ENCODE data around the gene NF1. TPM values are rescaled to one million over a fixed set of nuclear protein-coding genes. Genes with fewer than 3 reads are reported as not detected.

NF1 gene
- total and polyA plus RNA-seq, 2 donors (not counting 1 experiment from before 2014, with no cell fraction given): 10.8 to 27.7 TPM

DNA sequence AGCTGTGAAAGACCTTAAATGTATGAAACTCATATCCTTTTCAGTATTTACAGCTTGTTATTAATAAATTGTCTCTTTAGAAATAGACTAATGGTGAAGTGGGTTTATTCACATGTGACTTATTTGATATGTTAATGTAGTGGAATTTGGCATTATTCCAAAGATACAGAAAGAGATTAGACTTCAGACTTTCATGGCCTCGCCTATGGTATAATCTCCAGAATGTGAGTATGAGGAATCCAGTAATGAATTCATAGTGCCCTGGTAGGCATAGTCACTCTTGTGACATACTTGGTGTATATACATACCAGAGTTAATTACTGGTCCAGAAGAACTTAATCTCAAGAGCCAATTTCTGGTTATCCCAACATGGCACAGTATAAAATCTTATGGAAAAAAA lies 129.6 kb downstream of the NF1 start:
- TF ChIP-seq, protein P1, sequence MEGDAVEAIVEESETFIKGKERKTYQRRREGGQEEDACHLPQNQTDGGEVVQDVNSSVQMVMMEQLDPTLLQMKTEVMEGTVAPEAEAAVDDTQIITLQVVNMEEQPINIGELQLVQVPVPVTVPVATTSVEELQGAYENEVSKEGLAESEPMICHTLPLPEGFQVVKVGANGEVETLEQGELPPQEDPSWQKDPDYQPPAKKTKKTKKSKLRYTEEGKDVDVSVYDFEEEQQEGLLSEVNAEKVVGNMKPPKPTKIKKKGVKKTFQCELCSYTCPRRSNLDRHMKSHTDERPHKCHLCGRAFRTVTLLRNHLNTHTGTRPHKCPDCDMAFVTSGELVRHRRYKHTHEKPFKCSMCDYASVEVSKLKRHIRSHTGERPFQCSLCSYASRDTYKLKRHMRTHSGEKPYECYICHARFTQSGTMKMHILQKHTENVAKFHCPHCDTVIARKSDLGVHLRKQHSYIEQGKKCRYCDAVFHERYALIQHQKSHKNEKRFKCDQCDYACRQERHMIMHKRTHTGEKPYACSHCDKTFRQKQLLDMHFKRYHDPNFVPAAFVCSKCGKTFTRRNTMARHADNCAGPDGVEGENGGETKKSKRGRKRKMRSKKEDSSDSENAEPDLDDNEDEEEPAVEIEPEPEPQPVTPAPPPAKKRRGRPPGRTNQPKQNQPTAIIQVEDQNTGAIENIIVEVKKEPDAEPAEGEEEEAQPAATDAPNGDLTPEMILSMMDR (IDR thresholded peaks at IDR 0.05): no peak
- no peak for TF ChIP-seq EZH2 (IDR thresholded peaks at IDR 0.05; ENCODE audit: borderline replicate concordance, insufficient read depth, low read depth, low read length, poor library complexity, severe bottlenecking)
- Histone ChIP-seq H3K9ac (ENCODE audit: low read length) (no peak overlapping the region), H3K4me3 (ENCODE audit: control extremely low read depth in 1 of 5, extremely low read depth in 1 of 5, insufficient read depth in 1 of 5, low read depth in 2 of 5, low read length in 4 of 5) (no peak overlapping the region), H3K79me2 (ENCODE audit: control insufficient read depth, insufficient read depth, low read length) (no peaks in the 10 kb centered on the region), H3K27ac (ENCODE audit: low read length in 2 of 2) (no peak overlapping the region), H4K20me1 (ENCODE audit: control insufficient read depth, insufficient read depth, low read length, poor library complexity, severe bottlenecking) (no peaks in the 10 kb centered on the region), H3K4me1 (ENCODE audit: control insufficient read depth in 2 of 2, insufficient read depth in 2 of 2, low read length in 2 of 2) (peaks cover 5 to 10% of the 10 kb centered on the region in 2 donors), H3K9me3 (ENCODE audit: control extremely low read depth in 1 of 3, control insufficient read depth in 2 of 3, insufficient read depth in 1 of 3, low read length in 2 of 3) (no peaks in the 10 kb centered on the region), H3K27me3 (replicated peaks in 1 of 4; ENCODE audit: control extremely low read depth in 1 of 4, control insufficient read depth in 3 of 4, insufficient read depth in 4 of 4, low read length in 3 of 4) (no peaks in the 10 kb centered on the region), H3K4me2 (replicated peaks; ENCODE audit: low read depth, low read length, poor library complexity, severe bottlenecking) (no peak overlapping the region), H3K36me3 (replicated peaks in 1 of 2; ENCODE audit: control extremely low read depth in 1 of 2, control insufficient read depth in 1 of 2, extremely low read depth in 1 of 2, insufficient read depth in 2 of 2, low read length in 1 of 2) (no peaks in the 10 kb centered on the region), H2AFZ (ENCODE audit: insufficient read depth, low read depth, low read length, poor library complexity, severe bottlenecking) (no peak overlapping the region)
- WGBS (ENCODE audit: insufficient coverage): no CpG with 5 or more reads among the region's 1 CpG
- Mint-ChIP-seq H3K4me1 (peaks cover 11% of the 10 kb centered on the region), H3K27ac (no peak overlapping the region), H3K9me3 (ENCODE audit: insufficient read depth) (no peaks in the 10 kb centered on the region), H3K4me3 (no peak overlapping the region), H3K27me3 (no peaks in the 10 kb centered on the region)
- ChIA-PET POLR2A (no interaction called here), CTCF (interaction anchor here (1.7 kb wide), 1 partner anchor 9 kb away, joined by 4 read pairs; no protein-coding TSS in a partner anchor)
- intact Hi-C loops (cut with micrococcal nuclease): no loop called here
- ATAC-seq (ENCODE audit: low read depth) (no peak), DNase-seq (no peak)

DNA sequence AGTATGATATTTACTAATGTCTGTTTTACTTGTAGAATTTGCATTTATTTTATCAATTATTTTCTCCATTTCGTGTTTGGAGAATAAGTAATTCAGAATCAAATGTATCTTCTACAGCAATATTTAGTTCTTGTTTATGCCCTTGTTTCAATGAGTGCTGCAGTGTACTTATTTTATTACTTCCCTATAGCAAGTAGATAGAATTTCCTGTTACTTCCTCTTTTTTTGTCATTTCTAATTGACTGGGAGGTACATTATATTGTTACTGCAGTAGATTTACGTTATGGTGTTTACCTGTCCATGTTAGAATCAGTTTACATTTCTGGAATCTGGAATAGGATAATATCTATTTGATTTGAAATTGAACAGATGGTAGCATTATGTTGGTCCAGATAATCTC lies 131.1 kb downstream of the NF1 start:
- peaks cover 5 to 10% of the 10 kb centered on the region in 2 donors for H3K4me1 ChIP-seq (ENCODE audit: control insufficient read depth in 2 of 2, insufficient read depth in 2 of 2, low read length in 2 of 2)
- Mint-ChIP-seq H3K9me3 (ENCODE audit: insufficient read depth) (no peaks in the 10 kb centered on the region), H3K27me3 (no peaks in the 10 kb centered on the region), H3K4me3 (no peak overlapping the region), H3K27ac (peak overlapping the region; percentile 5), H3K4me1 (peaks cover 11% of the 10 kb centered on the region)
- no peak overlapping the region for H3K9ac ChIP-seq (ENCODE audit: low read length)
- peak overlapping the region; percentile 11 for H3K4me2 ChIP-seq (replicated peaks; ENCODE audit: low read depth, low read length, poor library complexity, severe bottlenecking)
- intact Hi-C loops (cut with micrococcal nuclease): no loop called here
- no peaks in the 10 kb centered on the region for H3K9me3 ChIP-seq (ENCODE audit: control extremely low read depth in 1 of 3, control insufficient read depth in 2 of 3, insufficient read depth in 1 of 3, low read length in 2 of 3)
- ChIA-PET CTCF (interaction anchor here (1.4 to 2.9 kb wide), 2 partner anchors 10 to 147 kb away, joined by 3 to 21 read pairs; no protein-coding TSS in a partner anchor), POLR2A (interaction anchor here (0.6 kb wide), 1 partner anchor 217 kb away, joined by 3 read pairs; no protein-coding TSS in a partner anchor)
- peak; percentile 49 for DNase-seq
- no peak for ATAC-seq (ENCODE audit: low read depth)
- WGBS (ENCODE audit: insufficient coverage): no CpG with 5 or more reads among the region's 2 CpGs
- no peaks in the 10 kb centered on the region for H4K20me1 ChIP-seq (ENCODE audit: control insufficient read depth, insufficient read depth, low read length, poor library complexity, severe bottlenecking)
- no peak for TF ChIP-seq EZH2 (IDR thresholded peaks at IDR 0.05; ENCODE audit: borderline replicate concordance, insufficient read depth, low read depth, low read length, poor library complexity, severe bottlenecking)
- TF ChIP-seq, protein P1 (IDR thresholded peaks at IDR 0.05): no peak
- H3K79me2 ChIP-seq (ENCODE audit: control insufficient read depth, insufficient read depth, low read length): no peaks in the 10 kb centered on the region
- no peaks in the 10 kb centered on the region for H3K36me3 ChIP-seq (replicated peaks in 1 of 2; ENCODE audit: control extremely low read depth in 1 of 2, control insufficient read depth in 1 of 2, extremely low read depth in 1 of 2, insufficient read depth in 2 of 2, low read length in 1 of 2)
- no peaks in the 10 kb centered on the region for H3K27me3 ChIP-seq (replicated peaks in 1 of 4; ENCODE audit: control extremely low read depth in 1 of 4, control insufficient read depth in 3 of 4, insufficient read depth in 4 of 4, low read length in 3 of 4)
- H3K27ac ChIP-seq (ENCODE audit: low read length in 2 of 2): no peak overlapping the region
- H3K4me3 ChIP-seq (ENCODE audit: control extremely low read depth in 1 of 5, extremely low read depth in 1 of 5, insufficient read depth in 1 of 5, low read depth in 2 of 5, low read length in 4 of 5): no peak overlapping the region
- H2AFZ ChIP-seq (ENCODE audit: insufficient read depth, low read depth, low read length, poor library complexity, severe bottlenecking): no peak overlapping the region
